ENCODE measurements around the gene RANBP3. TPM values are rescaled to one million over a fixed set of nuclear protein-coding genes. Genes with fewer than 3 reads are reported as not detected.

RANBP3 gene
- total RNA-seq, 1 experiment from 2014 or later, result 59.5 TPM

DNA sequence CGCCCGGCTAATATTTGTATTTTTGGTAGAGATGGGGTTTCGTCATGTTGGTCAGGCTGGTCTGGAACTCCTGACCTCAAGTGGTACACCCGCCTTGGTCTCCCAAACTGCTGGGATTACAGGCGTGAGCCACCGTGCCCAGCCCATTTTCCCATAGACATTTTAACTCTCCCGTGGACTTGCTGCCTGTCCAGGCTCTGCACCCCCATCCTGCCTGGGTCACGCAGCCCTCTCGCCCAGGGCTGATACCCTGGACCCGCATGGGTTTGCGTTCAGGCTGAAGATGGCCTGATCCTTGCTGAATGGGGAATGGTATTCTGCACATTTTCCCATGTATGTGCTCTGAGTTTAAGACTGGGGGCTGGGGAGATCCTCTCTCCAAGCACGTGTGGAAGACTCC is 46.0 kb upstream of the RANBP3 start:
- BruUV-seq (replicated peaks), result no TSS peak
- no peaks in the 10 kb centered on the region for H3K4me1 Mint-ChIP-seq (ENCODE audit: insufficient read depth, unreplicated experiment)
- POLR2A ChIA-PET, result no interaction called here
- no peaks in the 10 kb centered on the region for H3K27me3 Mint-ChIP-seq (ENCODE audit: insufficient read depth, unreplicated experiment)
- TF ChIP-seq, protein P1, sequence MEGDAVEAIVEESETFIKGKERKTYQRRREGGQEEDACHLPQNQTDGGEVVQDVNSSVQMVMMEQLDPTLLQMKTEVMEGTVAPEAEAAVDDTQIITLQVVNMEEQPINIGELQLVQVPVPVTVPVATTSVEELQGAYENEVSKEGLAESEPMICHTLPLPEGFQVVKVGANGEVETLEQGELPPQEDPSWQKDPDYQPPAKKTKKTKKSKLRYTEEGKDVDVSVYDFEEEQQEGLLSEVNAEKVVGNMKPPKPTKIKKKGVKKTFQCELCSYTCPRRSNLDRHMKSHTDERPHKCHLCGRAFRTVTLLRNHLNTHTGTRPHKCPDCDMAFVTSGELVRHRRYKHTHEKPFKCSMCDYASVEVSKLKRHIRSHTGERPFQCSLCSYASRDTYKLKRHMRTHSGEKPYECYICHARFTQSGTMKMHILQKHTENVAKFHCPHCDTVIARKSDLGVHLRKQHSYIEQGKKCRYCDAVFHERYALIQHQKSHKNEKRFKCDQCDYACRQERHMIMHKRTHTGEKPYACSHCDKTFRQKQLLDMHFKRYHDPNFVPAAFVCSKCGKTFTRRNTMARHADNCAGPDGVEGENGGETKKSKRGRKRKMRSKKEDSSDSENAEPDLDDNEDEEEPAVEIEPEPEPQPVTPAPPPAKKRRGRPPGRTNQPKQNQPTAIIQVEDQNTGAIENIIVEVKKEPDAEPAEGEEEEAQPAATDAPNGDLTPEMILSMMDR (IDR thresholded peaks at IDR 0.05; ENCODE audit: unreplicated experiment), result no peak
- no peak overlapping the region for H3K4me3 Mint-ChIP-seq (ENCODE audit: unreplicated experiment)
- H3K36me3 Mint-ChIP-seq (ENCODE audit: insufficient read depth, unreplicated experiment), result peaks cover 13% of the 10 kb centered on the region
- intact Hi-C loops (cut with micrococcal nuclease), result no loop called here
- H3K27ac Mint-ChIP-seq (ENCODE audit: low read depth, unreplicated experiment), result peak overlapping the region; percentile 54
- no peaks in the 10 kb centered on the region for H3K9me3 Mint-ChIP-seq (ENCODE audit: unreplicated experiment)
- CTCF ChIA-PET, result interaction anchor here (0.6 to 1.4 kb wide), 3 partner anchors 9 to 1295 kb away, joined by 3 to 6 read pairs (median 4); no protein-coding TSS in a partner anchor
- DNase-seq (ENCODE audit: unreplicated experiment), result no peak

DNA sequence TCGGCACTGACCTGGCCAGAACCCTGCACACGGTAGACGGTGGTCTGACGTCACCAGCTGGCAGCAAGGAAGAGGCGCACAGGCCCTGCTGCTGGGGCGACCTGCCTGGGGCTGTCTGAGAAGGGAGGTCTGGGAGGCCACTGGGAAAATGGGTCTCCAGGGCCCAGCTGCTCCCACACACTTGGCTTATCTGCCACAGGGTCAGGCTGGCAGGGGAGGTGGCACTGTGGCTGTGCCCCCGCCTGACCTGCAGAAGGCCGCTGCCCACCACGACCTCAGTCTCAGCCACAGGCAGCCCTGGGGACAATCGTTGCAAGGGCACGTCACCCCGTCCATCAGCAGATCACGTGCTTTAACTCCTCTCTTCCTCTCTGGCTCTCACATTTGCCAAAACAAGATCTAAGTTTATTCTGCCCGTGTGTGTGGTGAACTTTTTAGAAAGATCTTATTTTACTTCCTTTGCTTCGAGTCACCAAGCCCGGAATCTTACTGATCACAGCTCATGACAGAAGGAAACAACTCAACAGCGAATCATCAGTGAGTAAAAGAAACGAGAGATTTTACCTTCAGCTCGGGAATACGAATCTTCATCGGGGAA is 45.2 kb upstream of the RANBP3 start:
- Mint-ChIP-seq H3K4me3 (ENCODE audit: unreplicated experiment) (no peak overlapping the region), H3K27ac (ENCODE audit: low read depth, unreplicated experiment) (no peak overlapping the region), H3K36me3 (ENCODE audit: insufficient read depth, unreplicated experiment) (peaks cover 13% of the 10 kb centered on the region), H3K9me3 (ENCODE audit: unreplicated experiment) (no peaks in the 10 kb centered on the region), H3K27me3 (ENCODE audit: insufficient read depth, unreplicated experiment) (no peaks in the 10 kb centered on the region), H3K4me1 (ENCODE audit: insufficient read depth, unreplicated experiment) (no peaks in the 10 kb centered on the region)
- intact Hi-C loops (cut with micrococcal nuclease), result no loop called here
- peak; percentile 10 for DNase-seq (ENCODE audit: unreplicated experiment)
- ChIA-PET CTCF (interaction anchor here (0.6 to 1.7 kb wide), 9 partner anchors 9 to 1296 kb away, joined by 3 to 6 read pairs (median 4); no protein-coding TSS in a partner anchor), POLR2A (interaction anchor here (0.7 kb wide), 1 partner anchor 62 kb away, joined by 3 read pairs; no protein-coding TSS in a partner anchor)
- TF ChIP-seq, protein P1 (IDR thresholded peaks at IDR 0.05; ENCODE audit: unreplicated experiment), result no peak
- BruUV-seq (replicated peaks), result no TSS peak

DNA sequence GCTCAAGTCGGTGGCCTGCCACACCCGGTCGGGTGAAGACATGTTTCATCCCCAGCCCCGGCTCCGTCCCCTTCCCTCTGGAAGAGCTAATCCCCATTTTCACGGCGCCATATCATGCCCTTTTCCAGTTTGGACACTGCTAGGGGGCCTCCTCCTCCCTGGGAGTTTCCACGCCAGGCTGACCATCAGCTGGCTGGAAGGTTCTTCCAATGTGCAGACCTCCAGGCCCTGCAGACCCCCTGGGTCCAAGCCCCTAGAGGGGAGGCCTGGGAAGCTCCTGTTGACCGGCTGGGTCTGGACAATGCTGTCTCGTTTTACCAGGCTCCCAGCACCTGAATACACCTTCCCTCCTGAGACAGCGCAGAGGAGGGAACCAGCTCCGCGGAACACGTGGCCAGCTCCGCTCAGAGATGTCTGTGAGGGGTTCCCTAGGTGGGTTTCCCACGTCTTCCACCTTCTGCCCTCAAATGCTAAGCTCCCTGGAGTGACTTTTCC is 44.7 kb upstream of the RANBP3 start:
- H3K4me1 Mint-ChIP-seq (ENCODE audit: insufficient read depth, unreplicated experiment), result no peaks in the 10 kb centered on the region
- BruUV-seq (replicated peaks), result no TSS peak
- ChIA-PET CTCF (interaction anchor here (0.6 to 1.7 kb wide), 9 partner anchors 9 to 953 kb away, joined by 3 to 6 read pairs (median 4); no protein-coding TSS in a partner anchor), POLR2A (no interaction called here)
- TF ChIP-seq, protein P1 (IDR thresholded peaks at IDR 0.05; ENCODE audit: unreplicated experiment), result no peak
- no peaks in the 10 kb centered on the region for H3K9me3 Mint-ChIP-seq (ENCODE audit: unreplicated experiment)
- intact Hi-C loops (cut with micrococcal nuclease), result loop anchor here (1.0 kb wide), 1 partner anchor 35 kb away; no protein-coding TSS in a partner anchor
- DNase-seq (ENCODE audit: unreplicated experiment), result no peak
- no peaks in the 10 kb centered on the region for H3K27me3 Mint-ChIP-seq (ENCODE audit: insufficient read depth, unreplicated experiment)
- no peak overlapping the region for H3K4me3 Mint-ChIP-seq (ENCODE audit: unreplicated experiment)
- peaks cover 13% of the 10 kb centered on the region for H3K36me3 Mint-ChIP-seq (ENCODE audit: insufficient read depth, unreplicated experiment)
- H3K27ac Mint-ChIP-seq (ENCODE audit: low read depth, unreplicated experiment), result no peak overlapping the region

DNA sequence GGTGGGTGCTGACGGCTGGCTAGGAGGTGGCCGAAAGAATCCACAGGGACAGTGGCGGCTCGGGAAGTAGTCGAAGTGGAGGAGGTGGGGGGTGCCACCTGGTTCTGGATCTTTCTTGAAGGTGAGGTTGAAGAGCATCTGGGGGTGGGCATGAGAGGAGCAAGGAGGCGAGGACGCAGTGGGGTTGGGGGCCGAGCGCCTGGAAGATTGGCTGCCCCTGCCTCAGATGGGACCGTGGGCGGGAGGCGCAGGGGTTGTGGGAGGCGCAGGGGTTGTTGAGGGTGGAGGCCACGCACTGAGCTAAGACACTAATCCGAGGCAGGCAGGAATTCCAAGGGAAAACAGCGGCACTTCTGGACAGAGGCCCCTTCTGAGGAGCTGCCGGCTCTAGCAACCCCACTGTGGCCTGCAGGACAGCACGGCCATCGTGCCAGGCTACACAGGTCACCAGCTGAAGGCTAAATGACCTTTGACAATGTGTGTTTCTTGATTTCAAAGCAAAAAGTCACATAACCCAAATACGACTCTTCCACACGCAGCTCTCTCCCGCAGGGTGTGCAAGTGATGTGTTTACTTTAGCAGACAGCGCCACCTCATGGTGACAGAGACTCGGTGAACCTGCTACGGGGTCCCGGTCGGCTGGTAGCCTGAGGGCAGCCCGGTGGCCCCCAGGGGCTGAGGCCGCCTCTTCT is 44.1 kb upstream of the RANBP3 start:
- Mint-ChIP-seq H3K36me3 (ENCODE audit: insufficient read depth, unreplicated experiment) (peaks cover 13% of the 10 kb centered on the region), H3K4me3 (ENCODE audit: unreplicated experiment) (no peak overlapping the region), H3K9me3 (ENCODE audit: unreplicated experiment) (no peaks in the 10 kb centered on the region), H3K4me1 (ENCODE audit: insufficient read depth, unreplicated experiment) (no peaks in the 10 kb centered on the region), H3K27me3 (ENCODE audit: insufficient read depth, unreplicated experiment) (no peaks in the 10 kb centered on the region), H3K27ac (ENCODE audit: low read depth, unreplicated experiment) (peak overlapping the region; percentile 24)
- TF ChIP-seq, protein P1 (IDR thresholded peaks at IDR 0.05; ENCODE audit: unreplicated experiment), result peak; percentile 49
- DNase-seq (ENCODE audit: unreplicated experiment), result peak; percentile 74
- ChIA-PET CTCF (interaction anchor here (0.6 to 1.7 kb wide), 10 partner anchors 8 to 954 kb away, joined by 3 to 5 read pairs (median 3); no protein-coding TSS in a partner anchor), POLR2A (no interaction called here)
- intact Hi-C loops (cut with micrococcal nuclease), result loop anchor here (1.0 kb wide), 1 partner anchor 35 kb away; no protein-coding TSS in a partner anchor
- BruUV-seq (replicated peaks), result no TSS peak

Data from MCF 10A (cell line).